Calu3 (cell line): ENCODE results near the gene STIM1. TPM values are rescaled to one million over a fixed set of nuclear protein-coding genes. Genes with fewer than 3 reads are reported as not detected.

ENCODE experiments used
- BruUV-seq: library from RNA; stranded (reverse); fragments of 400-500 nt; replicated peaks from 2 replicates; lab custom pipeline; 2021; lab: Mats Ljungman, UMichigan
- CTCF ChIA-PET: fragments of 300-600 bp; sonication (Branson Sonifier 250); formaldehyde crosslinking; loops from one replicate; lab custom pipeline; 2022; ENCODE audit warnings: antibody characterized with exemption; lab: Charles Lee
- DNase-seq: peaks from one replicate; pipeline ENCODE4 v3.0.0; 2022
- H3K27ac Mint-ChIP-seq: one replicate; pipeline ENCODE4 v1.8.0; 2022; ENCODE audit warnings: mixed read lengths; ENCODE audit not compliant: unreplicated experiment
- H3K27me3 Mint-ChIP-seq: one replicate; pipeline ENCODE4 v1.8.0; 2022; ENCODE audit warnings: mixed read lengths; ENCODE audit not compliant: unreplicated experiment
- H3K36me3 Mint-ChIP-seq: one replicate; pipeline ENCODE4 v1.8.0; 2022; ENCODE audit warnings: mild to moderate bottlenecking, moderate library complexity, mixed read lengths; ENCODE audit not compliant: insufficient read depth, unreplicated experiment
- H3K4me1 Mint-ChIP-seq: one replicate; pipeline ENCODE4 v1.8.0; 2022; ENCODE audit warnings: mild to moderate bottlenecking, low read depth, mixed read lengths; ENCODE audit not compliant: unreplicated experiment
- H3K4me3 Mint-ChIP-seq: one replicate; pipeline ENCODE4 v1.8.0; 2022; ENCODE audit warnings: mild to moderate bottlenecking, low read depth, moderate library complexity, mixed read lengths; ENCODE audit not compliant: unreplicated experiment
- H3K9me3 Mint-ChIP-seq: one replicate; pipeline ENCODE4 v1.8.0; 2022; ENCODE audit warnings: low read depth, mixed read lengths; ENCODE audit not compliant: unreplicated experiment
- CTCF ChIP-seq: fragments of 200-600 bp; IDR thresholded peaks from one replicate; pipeline ENCODE4 v1.8.0; 2022; ENCODE audit warnings: antibody characterized with exemption; ENCODE audit not compliant: unreplicated experiment
- intact Hi-C: fragments of 100-400 bp; cut with micrococcal nuclease; formaldehyde crosslinking; loops from one replicate; pipeline ENCODE4 v1.10.0; 2022; ENCODE audit not compliant: unreplicated experiment
- total RNA-seq: library from RNA; stranded (reverse); gene quantifications from 2 replicates; pipeline ENCODE4 v1.2.3, GENCODE V29; 2022

STIM1 gene
- total RNA-seq, 1 experiment from 2014 or later = 60.1 TPM

GRCh38 chr11:4084406-4085125, 229.1 kb downstream of the STIM1 start:
- Mint-ChIP-seq H3K27ac (no peak overlapping the region), H3K9me3 (no peaks in the 10 kb centered on the region), H3K27me3 (no peaks in the 10 kb centered on the region), H3K36me3 (no peaks in the 10 kb centered on the region), H3K4me3 (no peak overlapping the region), H3K4me1 (peaks cover 8% of the 10 kb centered on the region)
- DNase-seq = no peak
- intact Hi-C loops = no loop called here
- CTCF ChIA-PET = no interaction called here
- no peak for TF ChIP-seq CTCF
- BruUV-seq = no TSS peak

- CTCF ChIA-PET = no interaction called here
- no peaks in the 10 kb centered on the region for H3K27me3 Mint-ChIP-seq
- no TSS peak for BruUV-seq
- peaks cover 8% of the 10 kb centered on the region for H3K4me1 Mint-ChIP-seq
- TF ChIP-seq CTCF = no peak
- DNase-seq = no peak
- no peak overlapping the region for H3K4me3 Mint-ChIP-seq
- H3K27ac Mint-ChIP-seq = no peak overlapping the region
- no peaks in the 10 kb centered on the region for H3K36me3 Mint-ChIP-seq
- no peaks in the 10 kb centered on the region for H3K9me3 Mint-ChIP-seq
- intact Hi-C loops = no loop called here
These were observed 230.1 kb downstream of the STIM1 start for GRCh38 chr11:4085575-4085974.

- BruUV-seq = no TSS peak
- no peak overlapping the region for H3K4me3 Mint-ChIP-seq
- H3K9me3 Mint-ChIP-seq = no peaks in the 10 kb centered on the region
- no peak for DNase-seq
- H3K4me1 Mint-ChIP-seq = peaks cover 8% of the 10 kb centered on the region
- H3K27me3 Mint-ChIP-seq = no peaks in the 10 kb centered on the region
- CTCF ChIA-PET = no interaction called here
- no peaks in the 10 kb centered on the region for H3K36me3 Mint-ChIP-seq
- H3K27ac Mint-ChIP-seq = no peak overlapping the region
- intact Hi-C loops = no loop called here
- TF ChIP-seq CTCF = no peak
These were observed 231.3 kb downstream of the STIM1 start for GRCh38 chr11:4086575-4087353.

- Mint-ChIP-seq H3K4me1 (peaks cover 8% of the 10 kb centered on the region), H3K27me3 (no peaks in the 10 kb centered on the region), H3K36me3 (no peaks in the 10 kb centered on the region), H3K27ac (no peak overlapping the region), H3K4me3 (no peak overlapping the region), H3K9me3 (no peaks in the 10 kb centered on the region)
- TF ChIP-seq CTCF = no peak
- no TSS peak for BruUV-seq
- intact Hi-C loops = no loop called here
- CTCF ChIA-PET = no interaction called here
- no peak for DNase-seq
These were observed 232.1 kb downstream of the STIM1 start for GRCh38 chr11:4087551-4087950.
